GM12878 (cell line): Measurements from ENCODE around the gene SLC12A2. TPM values are rescaled to one million over a fixed set of nuclear protein-coding genes. Genes with fewer than 3 reads are reported as not detected.

Experiments used
- ATAC-seq: fragments of 200-7000 bp; cut with Tn5 transposase; 3 replicates; pipeline ENCODE4 v1.9.1; 2020; ENCODE audit warnings: mild to moderate bottlenecking, moderate library complexity
- BruUV-seq: library from RNA; stranded (reverse); fragments of 400-500 nt; replicated peaks from 2 replicates; lab custom pipeline; 2021; lab: Mats Ljungman, UMichigan
- CTCF ChIA-PET: fragments of 300-600 bp; sonication (Branson Sonifier 250); formaldehyde crosslinking; extraction: SDS; loops from one replicate; lab custom pipeline; 2021; ENCODE audit warnings: inconsistent platforms; lab: Yijun Ruan, JAX
- POLR2A ChIA-PET: fragments of 350-600 bp; formaldehyde crosslinking; extraction: SDS; loops from one replicate; lab custom pipeline; 2021; ENCODE audit warnings: inconsistent platforms; lab: Charles Lee
- RAD21 ChIA-PET: fragments of 300-600 bp; sonication (Branson Sonifier 250); formaldehyde crosslinking; loops from one replicate; lab custom pipeline; 2023; ENCODE audit warnings: antibody characterized with exemption; ENCODE audit not compliant: unreplicated experiment; lab: Charles Lee
- SMC1A ChIA-PET: fragments of 300-600 bp; sonication (Branson Sonifier 250); formaldehyde crosslinking; loops from one replicate; lab custom pipeline; 2023; ENCODE audit not compliant: unreplicated experiment, uncharacterized antibody; lab: Charles Lee
- DNase-seq: peaks from one replicate; pipeline ENCODE4 v3.0.0-alpha.2; 2011; ENCODE audit warnings: low read depth, low spot score
- FAIRE-seq: peaks from 3 replicates; lab custom pipeline; 2011; peaks lifted over from hg19 to GRCh38; lab: Jason Lieb, UNC
- H2AFZ ChIP-seq: 2 replicates; pipeline ENCODE4 v1.6.0; 2011; ENCODE audit warnings: low read depth, low read length, control low read depth; ENCODE audit not compliant: control insufficient read depth
- H3K27ac ChIP-seq: 2 replicates; pipeline ENCODE4 v1.5.1; 2011; ENCODE audit warnings: control low read depth; ENCODE audit not compliant: control insufficient read depth, insufficient read depth
- H3K27me3 ChIP-seq, 2 experiments: replicated peaks in 1 of 2; 2 replicates each; pipeline versions ENCODE4 v1.6.0 to v1.6.1; 2011; ENCODE audit warnings: low read length in 1 of 2; ENCODE audit not compliant: control insufficient read depth in 2 of 2, insufficient read depth in 2 of 2
- H3K36me3 ChIP-seq, 2 experiments: 2 replicates each; pipeline ENCODE4 v1.5.1; 2011; ENCODE audit warnings: low read length in 1 of 2; ENCODE audit not compliant: control insufficient read depth in 2 of 2, insufficient read depth in 2 of 2
- H3K4me1 ChIP-seq: 2 replicates; pipeline ENCODE4 v1.6.1; 2011; ENCODE audit warnings: mild to moderate bottlenecking, low read length, moderate library complexity, mixed read lengths; ENCODE audit not compliant: control insufficient read depth, insufficient read depth
- H3K4me2 ChIP-seq: 2 replicates; pipeline ENCODE4 v1.6.0; 2011; ENCODE audit warnings: control low read depth; ENCODE audit not compliant: control insufficient read depth, insufficient read depth
- H3K4me3 ChIP-seq: fragments of 200-600 bp; sonication (generic); 2 replicates; pipeline ENCODE4 v1.5.1; 2016
- H3K79me2 ChIP-seq: 2 replicates; pipeline ENCODE4 v1.6.0; 2011; ENCODE audit warnings: low read length; ENCODE audit not compliant: control insufficient read depth, insufficient read depth
- H3K9ac ChIP-seq: 2 replicates; pipeline ENCODE4 v1.8.0; 2011; ENCODE audit warnings: low read length, control low read depth, mixed read lengths; ENCODE audit not compliant: control insufficient read depth, insufficient read depth
- H3K9me3 ChIP-seq: replicated peaks from 3 replicates; pipeline ENCODE4 v1.5.1; 2011; ENCODE audit warnings: mild to moderate bottlenecking, low read length; ENCODE audit not compliant: control insufficient read depth, insufficient read depth
- H4K20me1 ChIP-seq: 2 replicates; pipeline ENCODE4 v1.6.0; 2011; ENCODE audit not compliant: control insufficient read depth, insufficient read depth
- BRCA1 ChIP-seq: IDR thresholded peaks from 2 replicates; pipeline ENCODE4 v1.6.1; 2011; ENCODE audit warnings: low read depth, low read length, improper control_type of control experiment
- PAX5 ChIP-seq: IDR thresholded peaks from 2 replicates; pipeline ENCODE4 v1.6.1; 2011; ENCODE audit warnings: low read depth, low read length, borderline replicate concordance
- POLR2A ChIP-seq: IDR thresholded peaks from 2 replicates; pipeline ENCODE4 v1.6.1; 2011; ENCODE audit warnings: low read depth, mild to moderate bottlenecking, low read length
- POU2F2 ChIP-seq: IDR thresholded peaks from 3 replicates; pipeline ENCODE4 v1.6.1; 2011; ENCODE audit warnings: low read depth, mild to moderate bottlenecking, low read length, borderline replicate concordance
- RELA ChIP-seq: fragments of 450-650 bp; IDR thresholded peaks from 2 replicates; pipeline ENCODE4 v1.8.0; 2014; ENCODE audit warnings: borderline replicate concordance; ENCODE audit not compliant: partially characterized antibody
- YBX1 ChIP-seq: fragments of 450-650 bp; IDR thresholded peaks from 2 replicates; pipeline ENCODE4 v1.6.1; 2016; ENCODE audit warnings: antibody characterized with exemption
- in situ Hi-C: fragments of 300-500 bp; cut with MboI; formaldehyde crosslinking; loops from 9 replicates; pipeline ENCODE4 v1.14.3; 2018; ENCODE audit warnings: mixed read lengths
- intact Hi-C: fragments of 100-400 bp; cut with micrococcal nuclease; formaldehyde crosslinking; loops from one replicate; pipeline ENCODE4 v1.14.2; 2022; ENCODE audit not compliant: unreplicated experiment
- polyA plus RNA-seq, 11 experiments: library from polyadenylated mRNA; depleted of rRNA in 4 of 11; unstranded in 6 of 11; stranded (reverse) in 5 of 11; fragments of >200 nt; fragmentation: Nextera tagmentation in 4 of 11; fragmentation: Illumina TruSeq in 1 of 11; extraction: Ambion mirVana in 4 of 11; extraction: Trizol in 1 of 11; gene quantifications; 1 replicate in 1 of 11; 2 replicates in 10 of 11; pipeline versions ENCODE4 v1.2.1 to v1.2.3, GENCODE V29; 2011 to 2016; ENCODE audit warnings: inconsistent platforms in 2 of 11, missing spikeins in 2 of 11, low read depth in 1 of 11
- total RNA-seq, 4 experiments: library from RNA; depleted of rRNA in 3 of 4; stranded (reverse); fragments of >200 nt in 3 of 4; fragmentation: Illumina TruSeq in 1 of 4; extraction: Trizol in 1 of 4; gene quantifications; 2 replicates each; pipeline versions ENCODE4 v1.2.1 to v1.2.3, GENCODE V29; 2013 to 2021
- TF ChIP-seq, protein P1 (sequence below): fragments of 450-650 bp; IDR thresholded peaks from 2 replicates; pipeline ENCODE4 v1.6.1; 2018; ENCODE audit warnings: mild to moderate bottlenecking, low read depth, moderate library complexity; ENCODE audit not compliant: partially characterized antibody
- TF ChIP-seq, protein P2 (sequence below): IDR thresholded peaks from 2 replicates; pipeline ENCODE4 v1.6.1; 2011; ENCODE audit warnings: low read depth, low read length, improper control_type of control experiment, borderline replicate concordance
- TF ChIP-seq, protein P3 (sequence below): fragments of 450-650 bp; IDR thresholded peaks from 2 replicates; pipeline ENCODE4 v1.6.1; 2017; ENCODE audit warnings: mild to moderate bottlenecking, moderate library complexity

The SLC12A2 gene
- total and polyA plus RNA-seq, 10 of the 15 experiments (the other 5 are each of a cell fraction or from before 2014, with no cell fraction given), result 5.1 to 21.8 (median 10.5) TPM

DNA sequence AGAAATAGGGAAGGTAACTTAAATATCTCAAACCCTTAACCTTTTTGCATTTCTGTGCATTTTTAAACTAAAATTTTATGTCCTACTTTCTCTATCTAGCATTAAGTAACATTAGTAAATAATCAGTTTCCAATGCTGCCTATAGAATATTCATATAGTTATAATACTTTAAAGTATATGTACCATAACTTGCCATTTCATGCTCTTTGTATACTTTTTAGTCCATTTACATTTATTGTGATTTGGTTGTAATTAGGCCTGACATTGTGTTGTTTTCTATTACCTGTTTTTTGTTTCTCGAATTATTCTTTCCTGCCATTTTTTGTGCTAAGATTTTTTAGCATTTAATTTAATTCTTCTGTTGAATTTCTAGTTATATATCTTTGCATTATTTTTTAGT is 13.7 kb downstream of the SLC12A2 start (continued):
- TF ChIP-seq RELA (no peak), BRCA1 (no peak), YBX1 (no peak), POLR2A (no peak), PAX5 (no peak)
- TF ChIP-seq, protein P1, sequence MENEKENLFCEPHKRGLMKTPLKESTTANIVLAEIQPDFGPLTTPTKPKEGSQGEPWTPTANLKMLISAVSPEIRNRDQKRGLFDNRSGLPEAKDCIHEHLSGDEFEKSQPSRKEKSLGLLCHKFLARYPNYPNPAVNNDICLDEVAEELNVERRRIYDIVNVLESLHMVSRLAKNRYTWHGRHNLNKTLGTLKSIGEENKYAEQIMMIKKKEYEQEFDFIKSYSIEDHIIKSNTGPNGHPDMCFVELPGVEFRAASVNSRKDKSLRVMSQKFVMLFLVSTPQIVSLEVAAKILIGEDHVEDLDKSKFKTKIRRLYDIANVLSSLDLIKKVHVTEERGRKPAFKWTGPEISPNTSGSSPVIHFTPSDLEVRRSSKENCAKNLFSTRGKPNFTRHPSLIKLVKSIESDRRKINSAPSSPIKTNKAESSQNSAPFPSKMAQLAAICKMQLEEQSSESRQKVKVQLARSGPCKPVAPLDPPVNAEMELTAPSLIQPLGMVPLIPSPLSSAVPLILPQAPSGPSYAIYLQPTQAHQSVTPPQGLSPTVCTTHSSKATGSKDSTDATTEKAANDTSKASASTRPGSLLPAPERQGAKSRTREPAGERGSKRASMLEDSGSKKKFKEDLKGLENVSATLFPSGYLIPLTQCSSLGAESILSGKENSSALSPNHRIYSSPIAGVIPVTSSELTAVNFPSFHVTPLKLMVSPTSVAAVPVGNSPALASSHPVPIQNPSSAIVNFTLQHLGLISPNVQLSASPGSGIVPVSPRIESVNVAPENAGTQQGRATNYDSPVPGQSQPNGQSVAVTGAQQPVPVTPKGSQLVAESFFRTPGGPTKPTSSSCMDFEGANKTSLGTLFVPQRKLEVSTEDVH, result no peak
- TF ChIP-seq, protein P2, sequence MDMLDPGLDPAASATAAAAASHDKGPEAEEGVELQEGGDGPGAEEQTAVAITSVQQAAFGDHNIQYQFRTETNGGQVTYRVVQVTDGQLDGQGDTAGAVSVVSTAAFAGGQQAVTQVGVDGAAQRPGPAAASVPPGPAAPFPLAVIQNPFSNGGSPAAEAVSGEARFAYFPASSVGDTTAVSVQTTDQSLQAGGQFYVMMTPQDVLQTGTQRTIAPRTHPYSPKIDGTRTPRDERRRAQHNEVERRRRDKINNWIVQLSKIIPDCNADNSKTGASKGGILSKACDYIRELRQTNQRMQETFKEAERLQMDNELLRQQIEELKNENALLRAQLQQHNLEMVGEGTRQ, result no peak

DNA sequence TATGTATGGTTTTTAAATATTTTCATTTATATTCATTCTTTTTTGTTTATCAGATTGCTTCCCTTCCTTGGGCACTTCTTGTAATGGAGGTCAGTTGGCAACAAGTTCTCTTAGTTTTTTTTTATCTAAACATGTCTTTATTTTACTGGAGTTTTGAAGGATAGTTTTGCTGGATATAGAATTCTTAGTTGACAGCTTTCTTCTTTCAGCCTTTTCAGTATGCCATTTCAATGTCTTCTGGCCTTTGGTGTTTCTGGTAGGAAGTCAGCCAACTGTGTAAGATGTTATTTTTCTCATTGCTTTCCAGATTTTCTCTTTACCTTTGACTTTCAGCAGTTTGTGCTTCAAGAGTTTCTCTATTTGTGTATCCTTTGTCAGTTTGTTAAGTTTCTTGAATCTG is 14.2 kb downstream of the SLC12A2 start:
- FAIRE-seq, result no peak
- intact Hi-C loops (no loop called here), in situ Hi-C loops (loop anchor here (25.0 kb wide), 1 partner anchor 1335 kb away; no protein-coding TSS in a partner anchor)
- CTCF ChIA-PET, result no interaction called here
- RAD21 ChIA-PET, result no interaction called here
- SMC1A ChIA-PET, result interaction anchor here (0.8 kb wide), 1 partner anchor 15 kb away, joined by 3 read pairs; no protein-coding TSS in a partner anchor
- H3K79me2 ChIP-seq, result peaks cover 17% of the 10 kb centered on the region
- no TSS peak for BruUV-seq
- no peaks in the 10 kb centered on the region for H4K20me1 ChIP-seq
- H3K4me3 ChIP-seq, result no peak overlapping the region
- H3K9me3 ChIP-seq, result peaks cover 19% of the 10 kb centered on the region
- no peak overlapping the region for H3K4me2 ChIP-seq
- POLR2A ChIA-PET, result no interaction called here
- no peaks in the 10 kb centered on the region for H3K27me3 ChIP-seq
- no peak overlapping the region for H2AFZ ChIP-seq
- H3K36me3 ChIP-seq, result peaks cover 0 to 2% of the 10 kb centered on the region in 2 experiments; a peak in 1 of 4 replicates
- ATAC-seq, result no peak
- H3K4me1 ChIP-seq, result no peaks in the 10 kb centered on the region
- H3K9ac ChIP-seq, result no peak overlapping the region
- no peak overlapping the region for H3K27ac ChIP-seq
- no peak for DNase-seq
- TF ChIP-seq, protein P3, sequence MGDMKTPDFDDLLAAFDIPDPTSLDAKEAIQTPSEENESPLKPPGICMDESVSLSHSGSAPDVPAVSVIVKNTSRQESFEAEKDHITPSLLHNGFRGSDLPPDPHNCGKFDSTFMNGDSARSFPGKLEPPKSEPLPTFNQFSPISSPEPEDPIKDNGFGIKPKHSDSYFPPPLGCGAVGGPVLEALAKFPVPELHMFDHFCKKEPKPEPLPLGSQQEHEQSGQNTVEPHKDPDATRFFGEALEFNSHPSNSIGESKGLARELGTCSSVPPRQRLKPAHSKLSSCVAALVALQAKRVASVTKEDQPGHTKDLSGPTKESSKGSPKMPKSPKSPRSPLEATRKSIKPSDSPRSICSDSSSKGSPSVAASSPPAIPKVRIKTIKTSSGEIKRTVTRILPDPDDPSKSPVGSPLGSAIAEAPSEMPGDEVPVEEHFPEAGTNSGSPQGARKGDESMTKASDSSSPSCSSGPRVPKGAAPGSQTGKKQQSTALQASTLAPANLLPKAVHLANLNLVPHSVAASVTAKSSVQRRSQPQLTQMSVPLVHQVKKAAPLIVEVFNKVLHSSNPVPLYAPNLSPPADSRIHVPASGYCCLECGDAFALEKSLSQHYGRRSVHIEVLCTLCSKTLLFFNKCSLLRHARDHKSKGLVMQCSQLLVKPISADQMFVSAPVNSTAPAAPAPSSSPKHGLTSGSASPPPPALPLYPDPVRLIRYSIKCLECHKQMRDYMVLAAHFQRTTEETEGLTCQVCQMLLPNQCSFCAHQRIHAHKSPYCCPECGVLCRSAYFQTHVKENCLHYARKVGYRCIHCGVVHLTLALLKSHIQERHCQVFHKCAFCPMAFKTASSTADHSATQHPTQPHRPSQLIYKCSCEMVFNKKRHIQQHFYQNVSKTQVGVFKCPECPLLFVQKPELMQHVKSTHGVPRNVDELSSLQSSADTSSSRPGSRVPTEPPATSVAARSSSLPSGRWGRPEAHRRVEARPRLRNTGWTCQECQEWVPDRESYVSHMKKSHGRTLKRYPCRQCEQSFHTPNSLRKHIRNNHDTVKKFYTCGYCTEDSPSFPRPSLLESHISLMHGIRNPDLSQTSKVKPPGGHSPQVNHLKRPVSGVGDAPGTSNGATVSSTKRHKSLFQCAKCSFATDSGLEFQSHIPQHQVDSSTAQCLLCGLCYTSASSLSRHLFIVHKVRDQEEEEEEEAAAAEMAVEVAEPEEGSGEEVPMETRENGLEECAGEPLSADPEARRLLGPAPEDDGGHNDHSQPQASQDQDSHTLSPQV, result no peak
- no peak for TF ChIP-seq POU2F2
- TF ChIP-seq, all 136 proteins: peak for 0
